GM13977 (cell line): ENCODE results near the gene HMOX2.
A peak's percentile ranks its signal among the peaks of the same experiment; 100 is the strongest.

Experiments
- DNase-seq: peaks from one replicate; pipeline ENCODE4 v3.0.0; 2012; ENCODE audit warnings: low spot score
- CTCF ChIP-seq: IDR thresholded peaks from 2 replicates; pipeline ENCODE4 v1.5.1; 2012; ENCODE audit warnings: mild to moderate bottlenecking, control low read depth; ENCODE audit not compliant: insufficient read depth; ENCODE audit errors: extremely low read depth, missing control alignments
- in situ Hi-C: fragments of 300-500 bp; cut with MboI; formaldehyde crosslinking; loops from one replicate; pipeline ENCODE4 v1.12.0; 2022; ENCODE audit warnings: low sequenced_read_pairs, low pct_unique_long_range_greater_than_20kb, mixed read lengths, inconsistent platforms; ENCODE audit not compliant: unreplicated experiment

Gene HMOX2

DNA sequence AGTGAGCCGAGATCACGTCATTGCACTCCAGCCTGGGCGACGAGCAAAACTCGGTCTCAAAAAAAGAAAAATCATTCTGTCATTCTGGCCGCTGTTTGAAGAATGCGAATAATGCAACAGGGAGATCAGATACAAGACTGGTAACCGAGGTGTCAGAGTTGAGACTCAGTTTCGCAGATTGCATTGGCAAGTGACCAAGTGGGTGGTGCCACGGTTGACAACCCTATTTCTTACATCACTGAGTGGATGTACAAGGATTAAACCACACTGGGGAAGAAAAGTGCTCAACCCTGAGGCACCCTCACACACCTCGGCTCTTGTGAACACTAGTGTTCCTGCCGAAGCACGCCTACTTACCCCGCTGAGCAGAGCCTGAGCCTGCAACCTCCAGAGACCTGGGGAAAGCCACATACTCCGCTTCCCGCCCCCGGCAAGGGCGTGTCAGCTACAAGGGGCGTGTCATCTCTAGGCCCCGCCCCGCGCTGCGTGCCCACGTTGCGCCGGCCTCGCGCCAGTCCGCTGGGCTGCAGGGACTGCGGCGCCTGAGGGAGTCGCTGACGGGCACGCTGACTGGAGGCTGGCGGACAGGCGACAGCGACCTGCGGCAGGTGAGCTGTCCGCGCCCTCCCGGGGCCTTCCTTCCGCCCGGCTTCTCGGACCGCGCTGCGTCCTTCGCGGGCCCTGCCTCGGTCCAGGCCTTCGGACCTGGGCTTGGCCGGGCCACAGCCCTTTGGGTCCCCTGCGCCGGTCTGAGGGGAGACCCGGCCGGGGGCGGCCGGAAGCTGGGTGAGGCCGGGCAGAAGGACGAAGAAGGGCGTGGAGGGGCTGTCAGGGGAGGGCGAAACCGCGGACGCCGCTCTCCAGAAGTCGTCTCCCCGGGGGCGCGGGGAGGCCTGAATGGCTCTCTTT lies at the start of gene HMOX2:
TSS of gene HMOX2 (plus strand) at position 519 of the 909 bp plus-strand sequence. CDS start 29,127 bp downstream, outside the sequence.
- peak; percentile 98 for DNase-seq
- in situ Hi-C loops, result no loop called here
- peak; percentile 55 for TF ChIP-seq CTCF

DNA sequence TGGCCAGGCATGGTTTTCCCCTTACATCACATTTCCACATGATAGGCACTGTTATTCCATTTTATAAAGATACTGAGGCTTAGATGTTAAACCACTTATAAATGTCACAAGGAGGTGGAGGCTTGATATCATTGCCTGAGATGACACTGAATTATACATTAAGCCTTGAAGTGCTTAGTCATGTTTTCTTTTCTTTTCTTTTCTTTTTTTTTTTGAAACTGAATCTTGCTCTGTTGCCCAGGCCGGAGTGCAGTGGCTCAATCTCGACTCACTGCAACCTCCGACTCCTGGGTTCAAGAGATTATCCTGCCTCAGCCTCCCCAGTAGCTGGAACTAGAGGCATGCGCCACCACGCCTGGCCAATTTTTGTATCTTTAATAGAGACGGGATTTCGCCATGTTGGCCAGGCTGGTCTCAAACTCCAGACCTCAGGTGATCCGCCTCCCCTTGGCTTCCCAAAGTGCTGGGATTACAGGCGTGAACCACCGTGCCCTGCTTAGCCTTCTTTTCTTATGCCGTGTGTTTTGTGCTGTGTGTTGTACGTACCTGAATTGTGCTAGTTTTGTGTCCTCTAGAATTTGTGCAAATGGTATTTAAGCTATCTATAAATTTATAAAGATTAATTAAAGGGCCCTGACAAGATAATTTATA lies 49.4 kb upstream of the HMOX2 start:
- in situ Hi-C loops, result no loop called here
- no peak for TF ChIP-seq CTCF
- no peak for DNase-seq

DNA sequence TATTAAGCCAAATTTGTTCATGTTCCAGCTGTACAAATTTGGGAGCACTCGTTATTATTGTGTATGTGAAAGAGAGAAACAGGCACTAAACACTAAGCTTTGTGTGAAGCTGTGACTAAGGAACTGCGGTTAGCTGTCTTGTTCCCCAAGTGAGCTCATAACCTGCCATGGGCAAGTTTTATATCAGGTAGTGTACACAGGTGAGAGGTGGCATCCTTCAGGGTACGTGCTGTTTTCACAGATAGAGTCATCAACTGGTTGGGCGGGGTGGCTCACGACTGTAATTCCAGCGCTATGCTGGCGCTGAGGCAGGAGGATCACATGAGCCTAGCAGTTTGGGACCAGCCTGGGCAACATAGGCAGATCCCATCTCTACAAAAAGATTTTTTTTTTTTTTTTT lies 47.7 kb upstream of the HMOX2 start:
- no peak for TF ChIP-seq CTCF
- in situ Hi-C loops, result no loop called here
- no peak for DNase-seq

DNA sequence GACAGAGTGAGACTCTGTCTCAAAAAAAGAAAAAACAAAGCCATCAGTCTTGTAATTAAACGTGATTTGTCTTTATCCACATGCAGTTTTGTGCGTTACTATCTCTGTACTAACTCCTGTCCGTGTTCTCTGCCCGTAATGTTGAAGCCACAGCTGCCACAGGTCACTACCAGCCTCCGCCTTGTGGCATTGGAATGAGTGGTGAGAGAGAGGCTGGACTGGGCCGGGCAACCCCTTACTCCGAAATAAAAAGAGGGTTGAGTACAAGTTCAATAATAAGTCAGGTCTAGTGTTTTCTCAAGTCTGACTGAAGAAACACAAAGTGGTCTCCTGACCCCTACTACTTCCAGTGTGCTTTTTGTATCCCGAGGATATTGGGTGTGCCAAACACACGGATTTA lies 45.2 kb upstream of the HMOX2 start:
- in situ Hi-C loops, result no loop called here
- no peak for TF ChIP-seq CTCF
- DNase-seq, result no peak

DNA sequence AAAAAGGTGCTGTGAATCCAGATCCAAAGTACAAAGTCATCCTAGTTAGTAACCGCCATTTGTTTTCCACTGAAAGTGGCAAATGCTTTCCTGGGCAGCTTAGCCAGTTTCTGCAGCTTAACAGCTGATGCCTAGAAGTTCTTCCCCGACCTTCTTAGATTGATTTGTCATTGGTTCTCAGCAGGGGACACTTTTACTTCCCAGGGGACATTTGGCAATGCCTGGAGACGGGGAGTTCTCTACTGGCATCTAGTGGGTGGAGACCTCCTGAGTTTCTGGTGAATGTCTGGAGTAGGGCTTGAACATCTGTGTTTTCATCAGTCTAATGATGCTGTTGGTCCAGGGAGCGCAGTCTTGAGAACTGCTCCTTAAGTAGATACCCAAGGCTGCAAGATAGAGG lies 43.0 kb upstream of the HMOX2 start:
- in situ Hi-C loops, result no loop called here
- no peak for TF ChIP-seq CTCF
- DNase-seq, result no peak

GRCh38 chr16:4433914-4434787 lies 42.0 kb upstream of the HMOX2 start:
- TF ChIP-seq CTCF, result no peak
- no peak for DNase-seq
- in situ Hi-C loops, result no loop called here
